ENCODE results near the gene CD2AP.

- no peak for TF ChIP-seq POLR2A (IDR thresholded peaks at IDR 0.05; ENCODE audit: low read length)
- TF ChIP-seq GATA1 (IDR thresholded peaks at IDR 0.05; ENCODE audit: low read depth, low read length) = no peak
Observed at GRCh38 chr6:47471911-47472310, 5.7 kb upstream of the CD2AP start.
